ENCODE measurements around the gene CEP126.

- TF ChIP-seq BHLHE40 (IDR thresholded peaks at IDR 0.05; ENCODE audit: borderline replicate concordance) (no peak), ZNF384 (IDR thresholded peaks at IDR 0.05) (no peak), FOXA1 (IDR thresholded peaks at IDR 0.05) (no peak)
These were observed 7.0 kb upstream of the CEP126 start for GRCh38 chr11:101907815-101908214.

All from HEK293T (cell line).